NB4 (cell line): ENCODE measurements around the gene RNPC3.
"Not testable (repeated sequence)": the region's sequence is repeated elsewhere in the genome, so short reads cannot be mapped to it uniquely, and the experiment has no call there.

Experiments used
- DNase-seq: peaks from one replicate; pipeline ENCODE4 v3.0.0; 2010; ENCODE audit warnings: low read depth
- H3K4me3 ChIP-seq: one replicate; pipeline ENCODE4 v1.5.1; 2011; ENCODE audit warnings: mild to moderate bottlenecking, low read depth, low read length, moderate library complexity
- MYC ChIP-seq: IDR thresholded peaks from 2 replicates; pipeline ENCODE4 v1.6.1; 2011; ENCODE audit warnings: low read depth, low read length
- POLR2A ChIP-seq: IDR thresholded peaks from 2 replicates; pipeline ENCODE4 v1.6.1; 2011; ENCODE audit warnings: mild to moderate bottlenecking; ENCODE audit not compliant: insufficient read length; ENCODE audit errors: extremely low read depth
- TF ChIP-seq, protein P1 (sequence below): IDR thresholded peaks from 2 replicates; pipeline ENCODE4 v1.6.1; 2011; ENCODE audit warnings: low read depth, low read length
- TF ChIP-seq, protein P2 (sequence below): IDR thresholded peaks from one replicate; pipeline ENCODE4 v1.5.1; 2012; ENCODE audit warnings: low read depth, low read length

Gene RNPC3

DNA sequence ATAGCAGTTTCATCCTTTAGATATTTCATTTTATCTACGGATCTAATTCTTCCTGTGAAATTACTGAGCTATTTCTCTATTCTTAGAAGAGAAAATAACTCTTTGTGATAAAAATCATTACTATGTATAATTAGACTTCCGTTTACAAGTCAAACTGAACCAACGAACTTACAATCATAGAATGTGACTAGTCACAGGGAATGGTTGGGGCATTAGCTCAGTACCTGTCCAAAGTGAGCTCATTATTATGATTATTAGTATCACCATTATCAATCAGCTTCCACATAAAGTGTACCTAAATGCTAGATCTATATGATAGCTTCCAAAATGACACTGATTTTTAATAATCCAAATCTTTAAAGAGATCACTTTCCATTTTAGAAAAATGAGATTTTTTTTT is 58.4 kb downstream of the RNPC3 start:
- H3K4me3 ChIP-seq: no peak overlapping the region
- TF ChIP-seq, protein P1, sequence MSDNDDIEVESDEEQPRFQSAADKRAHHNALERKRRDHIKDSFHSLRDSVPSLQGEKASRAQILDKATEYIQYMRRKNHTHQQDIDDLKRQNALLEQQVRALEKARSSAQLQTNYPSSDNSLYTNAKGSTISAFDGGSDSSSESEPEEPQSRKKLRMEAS: no peak
- TF ChIP-seq POLR2A: no peak
- TF ChIP-seq, protein P2, sequence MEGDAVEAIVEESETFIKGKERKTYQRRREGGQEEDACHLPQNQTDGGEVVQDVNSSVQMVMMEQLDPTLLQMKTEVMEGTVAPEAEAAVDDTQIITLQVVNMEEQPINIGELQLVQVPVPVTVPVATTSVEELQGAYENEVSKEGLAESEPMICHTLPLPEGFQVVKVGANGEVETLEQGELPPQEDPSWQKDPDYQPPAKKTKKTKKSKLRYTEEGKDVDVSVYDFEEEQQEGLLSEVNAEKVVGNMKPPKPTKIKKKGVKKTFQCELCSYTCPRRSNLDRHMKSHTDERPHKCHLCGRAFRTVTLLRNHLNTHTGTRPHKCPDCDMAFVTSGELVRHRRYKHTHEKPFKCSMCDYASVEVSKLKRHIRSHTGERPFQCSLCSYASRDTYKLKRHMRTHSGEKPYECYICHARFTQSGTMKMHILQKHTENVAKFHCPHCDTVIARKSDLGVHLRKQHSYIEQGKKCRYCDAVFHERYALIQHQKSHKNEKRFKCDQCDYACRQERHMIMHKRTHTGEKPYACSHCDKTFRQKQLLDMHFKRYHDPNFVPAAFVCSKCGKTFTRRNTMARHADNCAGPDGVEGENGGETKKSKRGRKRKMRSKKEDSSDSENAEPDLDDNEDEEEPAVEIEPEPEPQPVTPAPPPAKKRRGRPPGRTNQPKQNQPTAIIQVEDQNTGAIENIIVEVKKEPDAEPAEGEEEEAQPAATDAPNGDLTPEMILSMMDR: no peak
- no peak for TF ChIP-seq MYC
- no peak for DNase-seq

DNA sequence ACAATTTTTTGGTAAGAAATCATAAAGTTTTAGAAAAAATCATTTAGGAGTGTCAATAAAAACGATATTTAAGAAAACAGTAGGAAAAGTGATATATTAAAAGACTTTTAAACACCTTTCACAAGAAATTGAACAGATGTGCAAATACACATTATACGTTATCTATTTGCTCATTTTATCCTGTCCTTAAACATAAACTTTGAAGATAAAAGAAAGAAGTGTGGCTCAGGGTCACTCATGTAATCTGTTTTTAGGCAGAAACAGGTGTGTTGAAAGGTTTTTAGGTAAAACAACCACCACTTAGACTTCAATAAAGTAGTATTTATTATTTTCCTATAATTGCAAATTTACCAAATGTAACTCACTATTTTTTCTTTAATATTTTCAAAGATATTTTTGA is 59.0 kb downstream of the RNPC3 start:
- TF ChIP-seq POLR2A: no peak
- no peak for TF ChIP-seq MYC
- TF ChIP-seq, protein P2: no peak
- TF ChIP-seq, protein P1: no peak
- H3K4me3 ChIP-seq: no peak overlapping the region
- no peak for DNase-seq

DNA sequence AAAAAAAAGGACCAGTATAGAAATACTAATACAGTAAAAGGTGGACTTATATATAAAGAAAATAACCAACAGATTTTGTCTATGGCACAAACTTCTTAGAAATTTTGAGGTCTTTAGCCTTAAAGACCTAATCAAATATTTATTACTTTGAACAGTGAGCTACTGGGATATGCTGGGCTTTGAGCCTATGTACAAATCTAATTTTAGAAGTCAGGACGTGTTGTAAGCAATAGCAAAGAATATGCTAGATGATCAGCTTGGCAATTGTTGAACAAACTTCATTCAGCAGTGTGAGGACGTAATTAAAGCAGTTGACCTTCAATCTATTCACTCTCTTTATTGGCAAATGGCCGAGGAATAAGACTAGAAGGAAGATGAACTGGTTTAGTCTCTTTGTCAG is 77.2 kb downstream of the RNPC3 start:
- H3K4me3 ChIP-seq, DNase-seq: not testable (repeated sequence)
